Activated gamma-delta T cell treated with Interleukin-2 at 50 U/mL for 16 hours (primary cell): ENCODE measurements around the gene KRT4.
"Not testable (repeated sequence)": the region's sequence is repeated elsewhere in the genome, so short reads cannot be mapped to it uniquely, and the experiment has no call there.

ENCODE experiments used
- DNase-seq: peaks from one replicate; pipeline ENCODE4 v3.0.0-alpha.2; 2020

The KRT4 gene

DNA sequence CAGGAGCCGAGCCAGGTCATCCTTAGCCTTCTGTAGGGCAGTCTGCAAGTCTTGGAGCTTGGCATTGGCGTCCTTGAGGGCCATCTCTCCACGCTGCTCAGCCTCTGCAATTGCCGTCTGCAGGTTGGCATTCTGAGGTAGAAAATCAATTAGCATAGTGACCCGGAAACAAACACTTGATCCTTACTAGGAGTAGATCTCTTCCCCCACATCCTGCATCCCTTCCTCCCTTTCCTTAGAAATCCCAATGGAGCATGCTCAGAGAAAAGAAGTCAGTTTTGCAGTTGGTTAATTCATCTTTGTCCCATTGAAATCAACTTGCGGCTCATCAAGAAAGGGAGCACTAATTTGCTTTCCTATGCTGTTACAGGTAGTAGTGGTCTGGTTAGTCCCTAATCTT lies 42.8 kb downstream of the KRT4 start:
- DNase-seq, result no peak

DNA sequence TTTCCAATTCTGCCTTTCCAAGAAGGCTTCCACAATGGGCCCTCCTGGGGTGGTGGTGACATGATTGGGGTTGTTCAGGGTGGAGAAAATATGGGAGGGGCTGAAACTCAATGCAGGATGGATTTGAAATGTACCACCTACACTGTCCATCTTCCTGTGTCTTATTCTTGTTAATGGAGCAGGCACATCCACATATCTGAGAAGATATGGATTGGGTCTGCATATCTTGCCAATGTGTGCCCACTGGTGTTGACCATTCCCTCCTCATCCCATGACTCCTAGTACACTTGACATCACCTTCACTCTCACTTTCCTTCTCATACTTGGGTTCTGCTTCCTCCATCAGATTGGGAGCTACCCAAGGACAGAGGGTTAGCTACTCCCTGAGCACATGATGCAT lies 44.0 kb downstream of the KRT4 start:
- DNase-seq, result no peak

DNA sequence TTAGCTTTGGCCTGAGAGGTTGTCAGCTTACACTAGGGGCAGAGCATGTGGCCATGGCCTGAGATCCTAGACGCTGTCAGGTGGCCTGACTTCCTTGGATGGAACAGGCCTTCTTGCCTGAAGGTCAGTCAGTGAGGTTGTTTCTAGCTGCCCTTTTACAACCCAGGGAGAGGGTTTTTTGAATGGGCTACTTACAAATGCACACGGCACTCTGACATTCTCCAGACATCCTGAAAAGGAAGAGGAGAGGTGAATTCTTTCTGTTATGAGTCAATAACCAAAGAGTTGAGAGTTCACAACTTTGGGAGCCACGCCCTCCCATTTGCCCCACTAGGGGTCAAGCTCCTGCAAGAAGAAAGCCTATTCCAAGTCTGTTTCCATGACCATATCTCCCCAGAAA lies 44.6 kb downstream of the KRT4 start:
- DNase-seq, result no peak

DNA sequence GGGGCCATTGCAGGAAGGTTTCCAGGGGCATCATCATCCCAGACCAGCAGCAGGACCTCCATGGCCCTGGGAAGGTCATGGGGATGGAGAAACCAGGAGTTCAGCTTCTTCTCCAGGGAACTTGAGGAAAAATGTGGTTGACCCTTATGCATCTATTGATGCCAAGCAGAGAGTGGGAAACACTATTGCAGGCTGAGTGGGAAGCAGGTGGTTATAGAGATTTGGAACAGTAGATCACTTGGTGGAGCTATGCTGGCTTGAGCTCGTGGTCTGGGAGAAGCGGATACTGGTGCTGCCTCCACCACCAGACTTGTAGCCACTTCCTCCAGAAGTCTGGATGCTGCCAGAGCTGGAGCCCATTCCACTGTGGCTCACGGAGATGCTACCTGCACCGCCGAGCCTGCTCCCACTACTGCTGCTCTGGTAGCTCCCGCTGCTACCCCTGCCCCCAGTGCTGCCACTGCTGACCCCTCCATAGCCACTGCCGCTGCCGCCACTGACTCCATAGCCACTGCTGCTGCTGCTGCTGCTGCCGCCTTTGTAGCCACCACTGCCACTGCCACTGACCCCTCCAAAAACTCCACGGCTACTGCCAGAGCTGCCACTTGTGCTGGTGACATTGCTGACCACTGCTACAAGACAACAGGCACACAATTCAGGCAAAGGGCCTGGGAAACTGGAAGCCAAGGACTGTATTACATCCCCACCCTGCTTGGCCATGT lies 45.3 kb downstream of the KRT4 start:
- DNase-seq, result no peak

DNA sequence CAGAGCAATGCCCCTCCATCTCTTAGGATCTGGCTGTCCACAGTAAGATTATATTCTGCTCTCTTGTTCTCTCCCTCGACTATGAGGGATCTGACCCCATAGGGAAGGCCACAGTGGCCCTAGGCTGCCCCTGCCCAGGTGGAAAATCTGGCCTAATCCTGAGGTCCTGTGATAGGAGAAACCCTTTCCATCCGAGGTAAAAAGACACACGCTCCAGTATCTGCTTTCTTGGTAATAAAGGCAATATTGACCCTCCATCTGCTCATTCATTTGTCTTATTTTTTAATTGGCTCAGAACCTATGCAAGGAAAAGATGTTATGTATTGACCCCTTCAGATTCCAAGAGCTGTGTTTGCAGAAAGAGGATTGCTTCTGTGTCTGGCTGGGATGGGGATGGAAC lies 46.5 kb downstream of the KRT4 start:
- DNase-seq, result no peak

DNA sequence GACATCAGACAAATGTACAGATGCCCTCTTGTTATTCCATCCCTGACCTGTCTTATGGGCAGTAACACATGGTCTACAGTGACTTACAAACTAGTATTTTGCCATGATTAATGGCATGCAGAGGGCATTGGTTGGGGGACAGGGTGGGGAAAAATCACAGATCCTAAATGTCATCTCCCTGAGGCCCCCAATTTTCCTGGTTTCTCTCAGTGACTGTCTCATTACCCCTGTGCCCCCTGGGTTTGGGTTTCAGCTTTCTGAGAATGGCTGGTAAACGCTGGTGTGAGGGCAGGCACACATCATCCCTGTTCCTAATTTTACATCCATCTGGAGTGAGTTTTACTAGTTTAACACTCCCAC lies 46.9 kb downstream of the KRT4 start:
- DNase-seq, result no peak

DNA sequence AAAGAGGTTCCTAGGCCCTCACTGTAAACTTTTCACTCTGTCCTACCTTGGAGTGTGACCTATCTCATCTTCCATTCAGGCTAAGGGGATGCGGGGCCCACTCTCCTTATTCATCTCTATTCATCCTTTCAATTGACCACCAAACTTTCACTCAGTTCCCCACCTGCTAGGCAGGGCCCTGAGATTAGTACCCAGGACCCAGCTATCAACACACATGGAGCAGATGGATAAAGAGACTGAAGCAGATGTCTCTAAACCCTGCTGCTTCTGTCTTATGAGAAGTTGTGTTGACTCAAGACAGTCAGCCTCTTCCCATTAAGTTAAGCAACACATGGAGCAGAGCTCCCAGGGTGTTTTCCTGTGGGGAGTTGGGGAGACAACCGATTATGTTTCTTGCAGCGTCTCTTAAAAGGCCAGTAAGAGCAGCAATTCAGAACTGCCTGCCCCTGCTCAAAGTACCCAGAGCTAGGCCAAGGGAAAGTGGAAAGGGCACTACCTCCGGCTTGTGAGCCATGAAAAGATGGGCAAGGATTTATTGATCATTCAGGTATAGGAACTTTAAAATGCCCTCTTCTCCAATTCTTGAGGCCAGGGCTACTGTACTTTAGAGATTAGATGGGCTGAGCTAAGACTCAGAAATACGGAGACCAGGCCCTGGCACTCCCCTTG lies 47.4 kb downstream of the KRT4 start:
- DNase-seq, result no peak

DNA sequence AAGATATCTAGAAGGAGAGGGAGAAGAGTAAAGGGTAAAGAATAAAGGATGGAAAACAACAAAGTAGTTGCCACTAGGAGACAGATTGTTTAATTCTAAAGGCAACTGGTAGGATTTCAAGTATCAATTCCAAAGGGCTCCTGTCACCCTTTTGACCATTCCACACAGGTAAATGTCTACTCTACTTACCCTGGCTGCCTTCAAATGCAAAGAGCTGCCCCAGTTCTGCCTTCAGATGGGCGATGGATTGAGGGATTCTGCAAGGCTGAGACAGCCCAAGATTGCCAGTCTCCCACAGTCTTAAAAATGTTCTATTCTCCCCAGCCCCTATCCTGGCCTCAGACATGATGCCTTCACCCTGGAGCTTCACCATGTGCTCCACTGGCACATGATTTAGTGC lies 48.2 kb downstream of the KRT4 start:
- no peak for DNase-seq

DNA sequence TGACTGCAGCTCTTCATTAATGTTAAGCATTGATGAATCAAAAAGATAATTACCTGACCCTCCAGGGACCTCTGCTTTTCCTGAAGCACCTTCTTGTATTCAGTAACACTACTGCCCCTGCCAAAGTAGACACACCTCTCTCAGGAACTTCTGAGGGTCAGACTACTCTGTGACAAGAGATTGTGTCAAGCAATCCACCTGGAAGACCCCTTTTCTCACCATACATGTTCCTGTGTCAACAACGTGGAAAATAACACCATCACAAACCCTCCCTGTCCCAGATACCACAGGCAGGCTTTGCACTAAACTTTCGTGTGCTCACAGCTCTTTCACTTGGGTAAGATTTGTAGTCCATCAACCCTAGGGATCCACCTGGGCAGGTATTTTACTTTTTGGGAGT lies 49.9 kb downstream of the KRT4 start:
- DNase-seq, result no peak

DNA sequence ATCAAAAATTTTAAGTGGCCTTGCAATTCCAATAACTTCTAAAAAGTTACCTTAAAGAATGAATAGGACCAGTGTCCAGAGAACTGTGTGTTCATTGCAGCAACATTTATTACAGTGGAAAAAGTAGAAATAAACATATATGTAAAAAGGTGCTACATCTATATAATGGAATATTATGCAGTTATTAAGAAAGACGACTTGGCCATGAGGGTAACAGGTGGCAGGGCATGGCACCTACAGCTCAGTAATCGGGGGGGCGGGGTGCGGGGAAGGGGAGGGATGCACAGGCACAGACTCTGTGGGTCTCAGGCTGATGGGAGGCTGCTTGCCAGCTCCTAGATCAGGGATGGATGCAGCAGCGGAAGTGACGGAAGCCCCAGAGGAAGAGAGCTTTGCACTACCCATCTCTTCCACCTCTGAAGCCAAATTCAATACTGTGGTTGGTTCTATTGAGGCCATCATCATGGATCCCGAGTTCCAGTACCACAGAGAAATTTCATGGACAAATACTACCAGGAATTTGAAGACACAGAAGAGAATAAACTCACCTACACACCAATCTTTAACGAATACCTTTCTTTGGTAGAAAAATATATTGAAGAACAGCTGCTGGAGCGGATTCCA lies 50.8 kb downstream of the KRT4 start:
- DNase-seq, result no peak

DNA sequence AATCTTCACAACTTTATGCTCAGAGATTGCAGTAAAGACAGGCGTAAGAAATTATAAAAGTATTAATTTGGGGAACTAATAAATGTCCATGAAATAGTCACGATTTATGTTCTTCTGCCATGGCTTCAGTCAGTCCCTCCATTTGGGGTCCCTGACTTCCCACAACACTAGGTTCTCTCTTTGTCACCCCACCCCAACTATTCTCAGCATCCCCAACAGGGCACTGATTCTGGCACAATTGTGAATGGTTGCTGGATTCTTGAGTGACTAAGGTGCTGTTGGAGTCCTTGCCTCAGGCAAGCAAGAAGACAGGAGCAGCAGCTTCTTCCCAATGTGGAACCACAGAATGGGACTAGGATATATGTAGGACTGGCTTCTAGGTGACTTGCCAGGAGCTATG lies 52.1 kb downstream of the KRT4 start:
- no peak for DNase-seq

DNA sequence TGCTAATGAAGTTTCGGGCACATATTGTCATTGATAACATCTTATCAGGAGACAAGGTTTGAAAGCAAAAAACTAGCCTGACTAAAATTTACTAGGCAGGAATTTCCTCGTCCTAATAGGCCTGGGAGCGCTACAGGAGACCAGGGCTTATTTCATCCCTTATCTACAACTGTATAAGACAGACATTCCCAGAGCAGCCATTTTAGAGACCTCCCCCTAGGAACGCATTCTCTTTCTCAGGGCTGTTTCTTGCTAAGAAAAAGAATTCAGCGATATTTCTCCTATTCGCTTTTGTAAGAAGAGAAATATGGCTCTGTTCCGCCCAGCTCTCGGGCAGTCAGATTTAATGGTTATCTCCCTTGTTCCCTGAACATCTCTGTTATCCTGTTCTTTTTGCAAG lies 52.7 kb downstream of the KRT4 start:
- not testable (repeated sequence) for DNase-seq

DNA sequence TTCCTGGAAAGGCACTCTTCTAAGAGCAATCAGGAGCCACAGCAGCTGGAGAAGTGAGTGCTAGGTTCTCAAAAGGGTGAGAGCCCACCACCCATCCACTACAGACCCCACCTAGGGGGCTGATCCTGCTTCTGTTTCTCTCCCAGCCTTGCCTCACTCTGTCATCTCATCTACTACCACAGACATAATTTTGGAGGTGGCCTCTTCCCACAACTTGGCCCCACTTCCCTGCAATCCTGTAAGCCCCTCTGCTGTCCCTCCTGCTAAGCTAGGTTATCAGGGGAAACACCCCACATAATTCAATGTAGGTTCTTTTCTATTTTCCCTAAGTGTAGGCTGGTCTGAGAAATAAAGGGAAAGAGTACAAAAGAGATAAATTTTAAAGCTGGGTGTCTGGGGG lies 53.3 kb downstream of the KRT4 start:
- no peak for DNase-seq

DNA sequence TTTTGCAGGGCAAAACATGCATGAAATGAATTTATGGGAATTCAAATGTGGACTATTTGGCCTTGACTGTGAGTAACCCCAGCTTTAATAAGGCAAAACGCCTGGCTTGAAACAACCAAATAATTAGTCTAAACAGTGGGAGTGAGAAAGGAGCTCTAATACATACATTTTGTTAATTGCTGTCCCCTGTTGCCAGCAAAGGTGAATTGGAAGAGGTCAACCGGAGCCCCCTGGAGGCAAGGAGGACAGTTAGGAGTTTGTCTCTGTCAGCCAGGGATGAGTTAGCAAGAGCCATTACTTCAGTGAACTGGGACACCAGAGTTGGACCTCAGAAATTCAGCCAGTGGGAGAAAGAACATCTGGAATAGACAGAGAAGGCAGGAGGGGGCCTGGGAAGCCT lies 54.2 kb downstream of the KRT4 start:
- DNase-seq, result no peak

DNA sequence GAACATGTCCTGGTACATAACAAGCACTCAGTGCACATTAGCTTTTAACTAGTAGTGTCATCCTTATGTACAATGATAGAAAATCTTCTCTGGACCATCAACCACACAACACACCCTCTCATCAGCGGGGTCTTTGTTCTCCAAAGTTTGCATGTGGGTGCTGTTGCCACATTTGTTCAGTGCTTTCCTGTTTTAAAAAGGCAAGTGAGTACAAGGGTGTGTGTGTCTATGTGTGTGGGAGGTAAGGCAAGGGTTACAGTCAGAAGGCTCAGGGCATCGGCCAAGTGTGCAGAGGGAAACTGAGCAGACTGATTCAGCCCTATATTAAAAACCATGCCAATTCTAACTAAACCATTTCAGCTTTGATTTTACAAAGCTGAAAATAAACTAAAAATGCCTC lies 54.7 kb downstream of the KRT4 start:
- no peak for DNase-seq

DNA sequence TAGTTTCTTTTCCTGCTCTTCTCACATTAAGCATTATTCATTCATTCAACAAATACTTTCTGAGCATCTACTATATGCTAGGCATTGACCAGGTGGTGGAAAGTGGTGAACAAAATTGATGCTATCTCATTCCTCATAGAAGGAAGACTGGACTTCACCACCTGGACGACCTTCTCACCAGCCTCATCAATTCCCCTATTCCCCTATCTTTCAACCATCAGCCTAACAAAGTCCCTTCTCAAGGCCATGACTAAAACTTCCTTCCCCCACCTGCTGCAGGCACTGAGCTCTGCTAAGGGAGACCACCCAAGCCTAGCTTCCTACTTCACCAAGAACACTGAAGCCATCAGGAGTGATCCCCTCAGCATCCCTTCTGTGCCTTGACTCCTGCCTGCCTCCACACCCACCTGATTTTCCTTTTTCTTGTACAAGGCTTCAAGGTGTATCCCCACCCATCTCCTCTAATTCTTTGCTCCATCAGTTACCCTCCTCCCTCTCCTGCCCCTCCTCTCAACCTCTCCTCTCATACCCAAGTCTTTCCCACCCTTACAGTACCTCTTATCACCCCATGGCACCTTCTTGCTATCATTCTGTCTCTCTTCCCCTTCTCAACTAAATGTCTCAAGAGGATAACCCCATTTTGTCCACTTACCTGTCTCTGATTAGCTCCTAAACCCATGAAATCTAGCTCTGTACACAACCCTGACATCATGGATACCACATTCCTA lies 56.3 kb downstream of the KRT4 start:
- DNase-seq, result no peak
